WTC11 (cell line): ENCODE data around the gene VPS35L. TPM values are rescaled to one million over a fixed set of nuclear protein-coding genes. Genes with fewer than 3 reads are reported as not detected.

Experiments used
- ATAC-seq: fragments of 200-7000 bp; cut with Tn5 transposase; 2 replicates; pipeline ENCODE4 v1.10.0; 2021; ENCODE audit warnings: mild to moderate bottlenecking, moderate library complexity
- CTCF ChIA-PET: fragments of 300-600 bp; sonication (Branson Sonifier 250); formaldehyde crosslinking; loops from one replicate; lab custom pipeline; 2021; ENCODE audit warnings: antibody characterized with exemption; lab: Charles Lee
- POLR2A ChIA-PET: fragments of 350-600 bp; sonication (Branson Sonifier 250); formaldehyde crosslinking; loops from one replicate; lab custom pipeline; 2021; ENCODE audit warnings: antibody characterized with exemption; lab: Charles Lee
- DNase-seq: peaks from one replicate; pipeline ENCODE4 v3.0.0; 2021; ENCODE audit warnings: low spot score
- H3K27ac Mint-ChIP-seq: 2 replicates; pipeline ENCODE4 v1.8.0; 2021; ENCODE audit warnings: mixed read lengths
- H3K27me3 Mint-ChIP-seq: 2 replicates; pipeline ENCODE4 v1.8.0; 2021; ENCODE audit warnings: low read depth, mild to moderate bottlenecking, moderate library complexity, mixed read lengths
- H3K36me3 Mint-ChIP-seq: 2 replicates; pipeline ENCODE4 v1.8.0; 2021; ENCODE audit warnings: mixed read lengths
- H3K4me1 Mint-ChIP-seq: 2 replicates; pipeline ENCODE4 v1.8.0; 2022; ENCODE audit warnings: mixed read lengths
- H3K4me3 Mint-ChIP-seq: 2 replicates; pipeline ENCODE4 v1.8.0; 2021; ENCODE audit warnings: mild to moderate bottlenecking, moderate library complexity, mixed read lengths
- H3K9me3 Mint-ChIP-seq: 2 replicates; pipeline ENCODE4 v1.8.0; 2021; ENCODE audit warnings: mixed read lengths
- AFF4 ChIP-seq: sonication (generic); formaldehyde crosslinking; IDR thresholded peaks from 2 replicates; pipeline ENCODE4 v1.8.1; 2023; ENCODE audit warnings: mild to moderate bottlenecking, missing genetic modification reagents, borderline replicate concordance
- ATF3 ChIP-seq: sonication (generic); formaldehyde crosslinking; conservative IDR thresholded peaks from 2 replicates; pipeline ENCODE4 v1.8.1; 2022; ENCODE audit warnings: mild to moderate bottlenecking, missing genetic modification reagents
- CBFB ChIP-seq: sonication (generic); formaldehyde crosslinking; IDR thresholded peaks from 2 replicates; pipeline ENCODE4 v1.8.1; 2022; ENCODE audit warnings: mild to moderate bottlenecking, low read depth, missing genetic modification reagents
- E2F1 ChIP-seq: sonication (generic); formaldehyde crosslinking; IDR thresholded peaks from 2 replicates; pipeline ENCODE4 v1.8.0; 2022; ENCODE audit warnings: mild to moderate bottlenecking, missing genetic modification reagents
- ELF4 ChIP-seq: sonication (generic); formaldehyde crosslinking; IDR thresholded peaks from 2 replicates; pipeline ENCODE4 v1.8.1; 2022; ENCODE audit warnings: low read depth, mild to moderate bottlenecking, moderate library complexity, missing genetic modification reagents
- ETV6 ChIP-seq: sonication (generic); formaldehyde crosslinking; IDR thresholded peaks from 2 replicates; pipeline ENCODE4 v1.8.1; 2022; ENCODE audit warnings: mild to moderate bottlenecking, missing genetic modification reagents
- FOXJ3 ChIP-seq: sonication (generic); formaldehyde crosslinking; IDR thresholded peaks from 2 replicates; pipeline ENCODE4 v1.9.0; 2021; ENCODE audit warnings: missing genetic modification reagents, mild to moderate bottlenecking, borderline replicate concordance
- FOXK1 ChIP-seq: sonication (generic); formaldehyde crosslinking; IDR thresholded peaks from 2 replicates; pipeline ENCODE4 v1.8.0; 2022; ENCODE audit warnings: mild to moderate bottlenecking, moderate library complexity, missing genetic modification reagents
- GRHL2 ChIP-seq: fragments of 250-450 bp; sonication (Bioruptor Pico); IDR thresholded peaks from 2 replicates; pipeline ENCODE4 v1.8.0; 2022; ENCODE audit warnings: mild to moderate bottlenecking, moderate library complexity; ENCODE audit not compliant: insufficient replicate concordance, severe bottlenecking
- GTF2I ChIP-seq: fragments of 250-450 bp; sonication (Bioruptor Pico); conservative IDR thresholded peaks from 2 replicates; pipeline ENCODE4 v1.4.0; 2021; ENCODE audit warnings: mild to moderate bottlenecking
- HMGA2 ChIP-seq: fragments of 250-450 bp; sonication (Bioruptor Pico); IDR thresholded peaks from 2 replicates; pipeline ENCODE4 v1.4.0; 2021; ENCODE audit warnings: mild to moderate bottlenecking, moderate library complexity
- IRF1 ChIP-seq: sonication (generic); formaldehyde crosslinking; IDR thresholded peaks from 2 replicates; pipeline ENCODE4 v1.8.0; 2023; ENCODE audit warnings: missing genetic modification reagents
- JAZF1 ChIP-seq: fragments of 250-450 bp; sonication (Bioruptor Pico); IDR thresholded peaks from 2 replicates; pipeline ENCODE4 v1.9.0; 2021; ENCODE audit warnings: moderate library complexity, mild to moderate bottlenecking, inconsistent platforms
- MYBL2 ChIP-seq: sonication (generic); formaldehyde crosslinking; IDR thresholded peaks from 2 replicates; pipeline ENCODE4 v1.8.1; 2023; ENCODE audit warnings: mild to moderate bottlenecking, moderate library complexity, missing genetic modification reagents
- NR3C1 ChIP-seq: sonication (generic); formaldehyde crosslinking; conservative IDR thresholded peaks from 2 replicates; pipeline ENCODE4 v1.8.1; 2023; ENCODE audit warnings: low read depth, mild to moderate bottlenecking, missing genetic modification reagents
- OVOL2 ChIP-seq: fragments of 250-450 bp; sonication (Bioruptor Pico); IDR thresholded peaks from 2 replicates; pipeline ENCODE4 v1.9.0; 2021; ENCODE audit warnings: mild to moderate bottlenecking, borderline replicate concordance
- PREB ChIP-seq: sonication (generic); formaldehyde crosslinking; IDR thresholded peaks from 2 replicates; pipeline ENCODE4 v1.8.1; 2022; ENCODE audit warnings: mild to moderate bottlenecking, missing genetic modification reagents, moderate library complexity, borderline replicate concordance
- SOX15 ChIP-seq: fragments of 250-450 bp; sonication (Bioruptor Pico); IDR thresholded peaks from 2 replicates; pipeline ENCODE4 v1.9.0; 2021; ENCODE audit warnings: mild to moderate bottlenecking
- TEAD1 ChIP-seq: sonication (generic); formaldehyde crosslinking; IDR thresholded peaks from 2 replicates; pipeline ENCODE4 v1.8.0; 2022; ENCODE audit warnings: mild to moderate bottlenecking, missing genetic modification reagents
- TEAD4 ChIP-seq: sonication (generic); formaldehyde crosslinking; IDR thresholded peaks from 2 replicates; pipeline ENCODE4 v1.8.0; 2022; ENCODE audit warnings: mild to moderate bottlenecking, missing genetic modification reagents
- USF2 ChIP-seq: sonication (generic); formaldehyde crosslinking; IDR thresholded peaks from 2 replicates; pipeline ENCODE4 v1.8.1; 2023; ENCODE audit warnings: mild to moderate bottlenecking, missing genetic modification reagents, moderate library complexity
- ZNF263 ChIP-seq: sonication (generic); formaldehyde crosslinking; IDR thresholded peaks from 2 replicates; pipeline ENCODE4 v1.8.1; 2022; ENCODE audit warnings: low read depth, mild to moderate bottlenecking, moderate library complexity, missing genetic modification reagents
- ZNF317 ChIP-seq: sonication (generic); formaldehyde crosslinking; IDR thresholded peaks from 2 replicates; pipeline ENCODE4 v1.8.1; 2023; ENCODE audit warnings: low read depth, mild to moderate bottlenecking, moderate library complexity, missing genetic modification reagents, borderline replicate concordance
- ZNF671 ChIP-seq: fragments of 250-450 bp; sonication (Bioruptor Pico); IDR thresholded peaks from 2 replicates; pipeline ENCODE4 v1.8.0; 2021; ENCODE audit warnings: mild to moderate bottlenecking
- total RNA-seq: library from RNA; stranded (reverse); gene quantifications from 3 replicates; pipeline ENCODE4 v1.2.3, GENCODE V29; 2021

VPS35L gene
- total RNA-seq, 1 experiment from 2014 or later = 59.7 TPM

DNA sequence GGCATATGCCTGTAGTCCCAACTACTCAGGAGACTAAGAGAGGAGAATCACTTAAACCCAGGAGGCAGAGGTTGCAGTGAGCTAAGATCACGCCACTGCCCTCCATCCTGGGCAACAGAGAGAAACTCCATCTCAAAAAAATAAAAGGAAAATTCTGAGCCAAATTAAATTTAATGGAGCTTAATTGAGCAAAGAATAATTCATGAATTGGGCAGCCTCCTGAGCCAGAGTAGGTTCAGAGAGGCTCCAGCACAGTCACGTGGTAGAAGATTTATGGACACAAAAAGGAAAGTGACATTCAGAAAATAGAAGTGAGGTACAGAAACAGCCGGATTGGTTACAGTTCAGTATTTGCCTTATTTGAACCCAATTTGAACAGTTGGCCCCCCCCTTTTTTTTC, 10.9 kb downstream of the VPS35L start:
- peaks cover 14% of the 10 kb centered on the region for H3K9me3 Mint-ChIP-seq
- H3K36me3 Mint-ChIP-seq = peaks cover 42% of the 10 kb centered on the region
- H3K4me3 Mint-ChIP-seq = no peak overlapping the region
- H3K27ac Mint-ChIP-seq = no peak overlapping the region
- no peaks in the 10 kb centered on the region for H3K27me3 Mint-ChIP-seq
- no peak for ATAC-seq
- TF ChIP-seq ZNF263 (CRISPR knock-in tag) (no peak), CBFB (CRISPR knock-in tag) (no peak), GRHL2 (CRISPR knock-in tag) (no peak), ETV6 (CRISPR knock-in tag) (no peak), PREB (CRISPR knock-in tag) (no peak), JAZF1 (no peak), E2F1 (CRISPR knock-in tag) (no peak), ZNF317 (no peak), IRF1 (CRISPR knock-in tag) (no peak), GTF2I (CRISPR knock-in tag) (no peak), USF2 (no peak), TEAD4 (CRISPR knock-in tag) (no peak), MYBL2 (CRISPR knock-in tag) (no peak), FOXK1 (CRISPR knock-in tag) (no peak), SOX15 (CRISPR knock-in tag) (no peak), NR3C1 (CRISPR knock-in tag) (no peak), HMGA2 (CRISPR knock-in tag) (no peak), ZNF671 (no peak), ELF4 (CRISPR knock-in tag) (no peak)
- no peak for DNase-seq
- ChIA-PET CTCF (no interaction called here), POLR2A (no interaction called here)
- H3K4me1 Mint-ChIP-seq = no peaks in the 10 kb centered on the region

- Mint-ChIP-seq H3K9me3 (peaks cover 7% of the 10 kb centered on the region), H3K27me3 (no peaks in the 10 kb centered on the region), H3K4me1 (no peaks in the 10 kb centered on the region), H3K4me3 (no peak overlapping the region), H3K36me3 (peaks cover 45% of the 10 kb centered on the region), H3K27ac (no peak overlapping the region)
- TF ChIP-seq FOXJ3 (CRISPR knock-in tag) = no peak
- TF ChIP-seq ATF3 = no peak
- no peak for TF ChIP-seq USF2
- no peak for TF ChIP-seq OVOL2
- no peak for TF ChIP-seq AFF4 (CRISPR knock-in tag)
- TF ChIP-seq TEAD1 (CRISPR knock-in tag) = no peak
- ATAC-seq (no peak), DNase-seq (no peak)
- CTCF ChIA-PET = interaction anchor here (1.4 kb wide), 1 partner anchor 16 kb away, joined by 6 read pairs; no protein-coding TSS in a partner anchor
- POLR2A ChIA-PET = interaction anchor here (0.6 kb wide), 1 partner anchor 16 kb away, joined by 3 read pairs; no protein-coding TSS in a partner anchor
Observed at GRCh38 chr16:19567560-19567959, 12.1 kb downstream of the VPS35L start.
